Right renal pelvis (tissue), 4 donors: Measurements from ENCODE around the gene SLC17A3. TPM values are rescaled to one million over a fixed set of nuclear protein-coding genes. Genes with fewer than 3 reads are reported as not detected.

Experiments
- DNase-seq, 4 donors: peaks; one replicate each; pipeline ENCODE4 v3.0.0-alpha.2; 2013; ENCODE audit warnings: low read depth in 4 of 4, low spot score in 3 of 4, missing footprints in 1 of 4
- polyA plus RNA-seq, 4 donors: library from polyadenylated mRNA; unstranded; fragments of 120-200 nt; gene quantifications; one replicate each; pipeline ENCODE4 v1.2.1, GENCODE V29; 2013; ENCODE audit not compliant: insufficient read length in 4 of 4

SLC17A3 gene
- polyA plus RNA-seq, 4 donors: 0.40 to 1.2 (median 0.64) TPM

DNA sequence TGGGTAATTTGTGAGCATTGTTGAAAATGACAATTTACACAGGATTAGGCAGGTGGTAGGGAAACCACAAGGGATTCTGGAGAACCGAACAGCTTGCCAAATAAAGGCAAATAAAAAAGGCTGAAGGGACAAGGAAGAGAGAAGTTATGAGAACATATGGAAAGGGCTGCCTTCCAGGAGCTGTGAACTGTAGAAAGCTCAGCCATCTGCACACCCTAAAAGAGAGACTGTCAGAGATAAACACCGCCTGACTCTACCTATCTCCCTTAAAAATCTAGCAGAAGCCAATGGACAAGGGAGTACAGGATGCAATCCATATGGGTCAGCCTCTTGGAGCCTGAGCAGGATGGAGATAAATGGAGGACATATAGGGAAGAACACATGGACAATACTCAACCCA is 29.5 kb downstream of the SLC17A3 start:
- DNase-seq: no peak

DNA sequence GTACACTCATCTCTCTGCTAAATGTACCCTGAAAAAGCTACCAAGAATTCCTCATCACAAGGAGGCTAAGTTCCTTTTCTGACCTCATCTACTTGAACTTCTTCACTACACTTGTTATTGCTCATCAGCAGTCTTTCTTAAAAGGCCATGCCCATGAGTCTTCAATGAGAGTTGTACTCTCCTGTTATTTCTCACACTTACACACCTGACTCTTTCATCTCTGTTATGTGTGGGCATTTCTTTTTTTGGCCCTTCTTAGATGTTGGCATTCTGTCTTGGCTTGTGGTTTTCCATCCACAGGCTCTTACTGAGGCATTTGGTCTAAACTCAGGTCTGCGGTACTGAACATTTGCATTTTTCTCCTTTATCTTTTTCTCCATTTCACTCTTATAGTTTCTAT is 31.5 kb downstream of the SLC17A3 start:
- no peak for DNase-seq

DNA sequence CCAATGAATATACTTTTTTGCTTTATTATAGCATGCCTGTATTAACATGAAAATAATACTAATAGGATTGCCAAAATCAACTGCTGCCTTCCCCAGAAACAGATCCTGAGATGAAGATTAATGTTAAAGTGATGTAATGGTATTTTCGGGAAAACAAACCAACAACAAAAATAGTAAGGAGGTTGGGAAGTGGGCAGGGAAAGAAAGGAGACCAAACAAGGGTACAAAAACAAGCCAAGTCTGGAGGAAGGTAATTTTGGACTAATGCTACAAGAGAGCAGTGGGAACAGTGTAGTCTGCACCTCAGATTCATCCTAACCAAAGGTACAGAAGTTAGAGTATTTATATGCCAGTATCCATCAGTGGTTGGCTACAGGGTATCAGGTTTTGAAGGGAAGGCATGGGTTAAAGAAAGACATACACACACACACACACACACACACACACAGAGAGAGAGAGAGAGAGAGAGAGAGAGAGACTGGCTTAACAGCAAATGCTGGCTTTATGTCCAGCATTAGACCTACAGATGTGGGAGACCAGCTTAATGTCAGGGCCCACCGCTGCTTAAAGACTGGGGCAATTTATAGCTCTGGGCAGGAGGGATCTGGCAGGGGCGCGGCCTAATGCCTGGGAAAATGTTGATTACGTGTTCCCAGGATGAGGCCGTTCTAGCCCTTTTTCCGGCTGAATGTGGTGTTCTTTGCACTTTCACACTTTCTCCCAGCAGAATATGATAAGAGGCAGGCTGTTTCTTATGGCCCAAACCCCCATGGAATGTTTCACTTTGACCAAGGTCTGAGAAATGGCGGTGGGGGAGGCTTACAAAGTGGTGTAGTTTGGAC is 38.4 kb downstream of the SLC17A3 start:
- peak in 1 of 4 donors; percentile 8 for DNase-seq

DNA sequence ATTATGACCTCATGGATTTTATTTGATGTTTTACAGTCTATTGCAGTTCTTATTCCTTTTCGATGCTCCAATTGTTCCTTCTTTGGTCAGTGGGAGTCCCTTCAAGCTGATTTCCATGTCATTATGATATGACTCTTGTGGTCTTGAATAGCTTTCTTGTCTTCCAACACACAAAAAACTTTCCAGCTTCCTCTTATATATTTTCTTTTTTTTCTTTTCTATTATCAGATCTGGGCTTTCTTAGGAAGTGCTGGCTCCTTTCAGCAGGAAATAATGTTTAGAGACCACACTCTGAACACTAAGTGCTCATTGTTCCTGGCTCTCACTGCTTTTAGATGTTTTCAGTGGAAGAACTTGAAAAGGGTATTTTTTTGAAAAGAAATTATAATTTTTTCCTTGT is 39.1 kb downstream of the SLC17A3 start:
- no peak for DNase-seq

DNA sequence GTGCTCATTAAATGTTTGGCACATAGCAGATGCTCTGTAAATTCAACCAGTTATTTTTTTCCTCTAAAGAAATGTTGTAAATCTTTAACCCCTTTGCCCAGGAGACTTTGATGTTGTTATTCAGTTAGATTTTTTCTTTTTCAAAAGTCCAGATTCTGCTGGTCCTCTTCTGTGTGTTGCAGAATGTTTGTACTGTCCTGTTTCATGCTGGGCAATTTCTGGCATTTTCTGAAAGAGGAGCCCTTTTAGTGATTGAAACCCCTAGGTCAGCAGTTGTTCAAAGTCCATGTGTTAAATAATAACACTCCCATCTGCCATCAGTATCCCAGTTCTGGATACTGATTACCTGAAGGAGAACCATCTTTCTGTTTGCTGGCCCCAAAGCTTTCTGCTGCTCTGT is 40.9 kb downstream of the SLC17A3 start:
- no peak for DNase-seq

DNA sequence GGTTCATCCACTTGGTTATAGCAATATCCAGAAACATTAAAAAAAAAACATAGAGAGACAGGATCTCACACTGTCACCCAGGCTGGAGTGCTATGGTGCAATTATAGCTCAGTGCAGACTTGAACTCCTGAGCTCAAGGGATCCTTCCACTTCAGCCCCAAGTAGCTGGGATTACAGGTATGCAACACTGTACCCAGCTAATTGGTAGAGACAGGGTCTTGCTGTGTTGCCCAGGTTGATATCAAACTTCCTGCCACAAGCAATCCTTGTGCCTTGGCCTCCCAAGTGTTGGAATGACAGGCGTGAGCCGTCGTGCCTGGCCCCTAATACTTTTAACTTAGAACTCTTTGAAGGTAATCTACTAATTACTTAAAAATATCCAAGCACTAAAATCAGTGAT is 41.4 kb downstream of the SLC17A3 start:
- no peak for DNase-seq

DNA sequence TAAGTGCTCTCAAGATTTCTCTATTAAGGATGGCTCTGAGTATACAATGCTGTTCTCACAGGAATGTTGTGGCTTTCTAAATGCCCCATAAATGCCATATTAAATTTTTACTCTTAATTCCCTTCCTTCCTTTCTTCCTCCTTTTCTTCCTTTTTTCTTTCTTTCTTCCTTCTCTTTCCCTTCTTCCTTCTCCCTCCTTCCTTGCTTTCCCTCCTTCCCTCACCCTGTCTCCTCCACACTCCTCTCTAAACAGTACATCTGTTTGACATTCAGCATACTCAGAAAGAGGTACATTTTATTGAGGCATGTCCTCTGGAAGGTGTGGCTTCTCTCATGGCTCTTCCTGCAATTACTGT is 41.8 kb downstream of the SLC17A3 start:
- DNase-seq: no peak

DNA sequence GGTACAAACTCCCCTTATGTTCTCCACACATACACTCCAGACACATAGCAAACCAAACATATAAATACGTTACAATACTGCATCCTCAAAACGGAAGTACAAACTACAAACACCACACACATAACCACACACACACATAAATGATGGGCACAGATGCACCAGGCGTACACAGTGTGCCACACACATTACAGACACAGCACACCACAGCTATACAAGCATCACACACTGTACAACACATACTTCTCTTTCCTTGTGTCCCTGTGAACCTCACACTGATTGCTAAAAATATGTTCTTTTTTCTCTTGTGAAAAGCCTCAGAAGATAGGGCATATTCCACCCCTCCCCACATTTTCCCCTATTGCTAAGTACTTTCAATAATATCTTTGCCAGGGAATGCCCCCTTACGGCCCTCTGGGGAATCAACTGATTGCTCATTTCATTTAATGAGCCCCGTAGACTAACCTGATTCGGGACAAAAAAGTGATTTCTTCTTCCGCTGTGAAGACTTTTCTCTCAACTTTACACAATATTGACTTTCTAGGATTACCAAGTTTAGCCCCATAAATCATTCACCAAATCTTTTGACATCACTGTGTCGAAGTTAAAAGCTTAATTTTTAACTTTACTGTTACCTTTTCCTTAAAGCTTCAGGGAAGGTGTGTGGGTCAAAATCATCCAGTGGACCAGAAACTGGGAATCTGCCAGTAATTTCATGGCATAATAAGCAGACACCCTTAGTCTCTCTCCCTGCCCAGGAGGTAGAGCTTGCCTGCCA is 42.3 kb downstream of the SLC17A3 start, which contains the start of gene SLC17A1:
Gene SLC17A1, minus strand, starts transcription at position 521 of the 775 bp plus-strand sequence. CDS start 1,495 bp downstream, outside the sequence.
- peak in 2 of 4 donors; percentile 2 to 27 for DNase-seq

DNA sequence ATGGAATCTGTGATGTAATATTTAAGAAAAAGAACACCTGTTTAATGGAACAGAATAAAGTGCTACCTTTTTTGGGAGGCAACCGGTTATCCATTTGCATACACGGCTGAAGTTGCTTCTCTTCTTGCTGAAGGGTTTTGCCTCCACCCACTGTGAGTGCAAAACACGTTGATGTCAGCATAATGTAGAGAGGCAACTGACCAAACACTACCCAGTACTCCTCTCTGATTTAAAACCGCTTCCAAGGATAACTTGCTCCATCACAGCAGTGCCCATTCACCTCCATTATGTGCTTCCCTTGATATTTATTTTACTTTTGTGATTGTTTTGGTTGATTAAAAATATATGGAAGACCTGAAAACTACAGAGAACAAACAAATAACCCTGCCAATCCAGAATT is 43.6 kb downstream of the SLC17A3 start:
- DNase-seq: no peak

DNA sequence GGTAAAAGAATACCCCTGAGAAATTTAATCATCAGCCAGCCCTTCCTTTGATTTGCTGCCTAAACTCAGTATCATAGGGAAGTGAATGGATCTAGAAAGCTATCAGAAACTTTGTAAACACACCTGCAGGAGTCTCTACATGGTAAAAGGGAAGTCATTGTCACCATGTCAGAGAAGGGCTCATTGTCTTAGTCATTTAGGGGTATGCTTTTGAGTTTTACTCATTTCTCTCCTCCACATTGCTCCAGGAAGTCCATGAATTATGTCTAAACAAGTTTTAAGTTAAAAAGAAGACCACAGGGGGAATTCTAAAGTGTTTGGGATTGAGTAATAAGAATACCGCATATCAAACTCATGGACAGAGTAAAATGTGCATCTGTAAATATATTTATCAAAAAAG is 44.7 kb downstream of the SLC17A3 start:
- no peak for DNase-seq

DNA sequence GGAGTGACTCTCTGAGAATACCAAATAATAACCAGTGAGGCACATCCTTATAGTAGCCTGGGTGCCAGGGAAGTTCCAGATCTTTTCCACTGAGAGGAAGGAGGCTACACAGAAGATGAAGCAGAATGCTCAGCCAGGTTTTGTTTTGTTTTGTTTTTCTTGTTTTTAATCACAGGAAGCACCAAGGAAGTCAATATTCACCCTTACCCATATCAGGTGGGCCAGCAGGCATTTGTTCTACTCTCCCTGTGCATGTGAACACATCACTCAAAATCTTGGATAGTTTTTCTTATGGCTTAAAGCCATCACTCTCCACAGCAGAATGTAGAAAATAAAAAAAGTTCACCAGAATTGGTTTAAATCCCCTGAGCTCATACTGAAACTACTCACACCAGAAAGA is 52.7 kb downstream of the SLC17A3 start:
- DNase-seq: no peak

DNA sequence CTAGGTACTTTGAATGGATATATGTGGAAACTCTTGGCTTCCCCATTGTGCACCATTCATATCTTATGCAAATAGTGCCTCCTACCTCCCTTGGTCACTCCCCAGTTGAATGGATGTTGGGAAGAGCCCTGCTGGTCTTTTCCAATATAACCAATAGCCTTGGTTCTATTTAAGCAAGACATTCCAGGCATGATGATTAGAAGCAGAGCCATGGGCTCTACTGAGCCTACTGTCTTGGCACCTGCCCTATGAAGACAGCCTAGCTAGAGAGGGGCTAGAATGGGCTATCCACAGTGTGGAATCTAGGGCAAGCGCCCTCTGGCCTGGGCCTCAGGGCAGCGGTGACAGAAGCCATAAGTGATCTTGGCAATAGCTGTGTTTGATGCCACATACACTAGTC is 57.8 kb downstream of the SLC17A3 start:
- DNase-seq: no peak

DNA sequence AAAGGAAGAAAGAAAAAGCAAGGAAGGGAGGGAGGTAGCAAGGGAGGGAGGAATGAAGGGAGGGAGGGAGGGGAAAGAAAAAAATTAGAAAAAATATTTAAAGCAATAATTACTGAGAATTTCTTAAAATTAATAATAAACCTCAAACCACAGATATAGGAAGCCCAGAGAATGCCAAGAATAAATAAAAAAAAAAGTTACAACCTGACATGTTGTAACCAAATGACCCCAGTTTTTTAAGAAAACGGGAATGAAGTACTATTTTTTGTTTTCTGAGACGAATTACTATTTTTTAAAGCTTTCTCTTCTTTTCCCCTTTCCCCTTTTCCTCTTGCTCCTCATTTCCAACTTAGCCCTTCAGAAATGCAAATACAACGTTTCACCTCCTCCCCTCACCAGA is 58.8 kb downstream of the SLC17A3 start:
- DNase-seq: no peak

DNA sequence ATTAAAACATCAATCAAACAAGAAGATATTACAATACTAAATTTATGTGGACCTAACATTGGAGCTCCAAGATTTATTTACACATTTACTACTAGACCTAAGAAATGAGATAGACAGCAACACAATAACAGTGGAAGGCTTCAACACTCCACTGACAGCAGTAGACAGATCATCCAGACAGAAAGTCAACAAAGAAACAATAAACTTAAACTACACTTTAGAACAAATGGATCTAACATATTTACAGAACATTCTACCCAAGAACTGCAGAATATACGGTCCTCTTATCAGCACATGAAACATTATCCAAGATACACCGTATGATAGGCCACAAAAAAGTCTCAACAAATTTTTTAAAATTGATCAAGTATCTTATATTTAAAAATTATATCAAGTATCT is 69.2 kb downstream of the SLC17A3 start:
- DNase-seq: no peak

DNA sequence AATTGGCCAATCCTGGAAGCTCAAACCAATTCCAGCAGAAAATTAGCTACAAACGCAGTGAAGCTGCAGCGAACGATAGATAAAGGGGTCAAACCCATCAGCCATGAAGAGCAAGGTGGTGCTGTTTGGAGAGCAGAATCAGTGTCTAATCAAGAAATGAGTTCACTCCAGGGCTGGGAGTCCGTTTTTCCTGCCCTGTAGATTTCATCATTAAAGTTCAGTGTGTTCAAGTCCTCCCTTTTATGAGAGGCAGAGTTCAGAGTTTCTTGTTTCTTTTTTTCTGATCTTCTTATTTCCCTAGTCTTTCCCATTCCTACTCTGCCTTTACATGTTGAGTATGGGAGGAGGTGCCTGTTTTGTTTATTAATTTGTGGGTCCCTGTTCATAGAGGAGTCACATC is 72.6 kb downstream of the SLC17A3 start:
- DNase-seq: no peak

Other genes starting within 250 kb of the SLC17A3 start
- under 1 TPM; 0.14 to 0.31 (median 0.23) TPM for gene SCGN, start 222.0 kb downstream of the SLC17A3 start, polyA plus RNA-seq
- 1 to 10 TPM; 1.0 to 1.9 (median 1.2) TPM for gene SLC17A4, start 119.5 kb downstream of the SLC17A3 start, polyA plus RNA-seq
- gene SLC17A1, start 42.2 kb downstream of the SLC17A3 start, polyA plus RNA-seq: 10 to 100 TPM; 20.3 to 39.3 (median 25.7) TPM
- gene SLC17A2, start 56.4 kb upstream of the SLC17A3 start, polyA plus RNA-seq: under 1 TPM; 0.46 to 0.80 (median 0.58) TPM
- 10 to 100 TPM in 2 of 4 donors, 1 to 10 TPM in 2; 8.8 to 10.9 (median 10.3) TPM for gene TRIM38, start 88.6 kb upstream of the SLC17A3 start, polyA plus RNA-seq
- 1 to 10 TPM; 6.2 to 8.7 (median 7.3) TPM for gene HFE, start 213.2 kb upstream of the SLC17A3 start, polyA plus RNA-seq